Mammary epithelial cell (primary cell): ENCODE measurements around the gene ATP11C.

ENCODE experiments used
- EZH2 ChIP-seq: IDR thresholded peaks from 2 replicates; pipeline ENCODE4 v1.6.1; 2012; ENCODE audit warnings: low read length, inconsistent platforms, borderline replicate concordance
- TF ChIP-seq, protein P1 (sequence below), 2 donors: IDR thresholded peaks in 1 of 2; conservative IDR thresholded peaks in 1 of 2; 2 replicates each; pipeline ENCODE4 v1.5.1; 2011 to 2012; ENCODE audit warnings: inconsistent platforms in 2 of 2, low read length in 2 of 2, mild to moderate bottlenecking in 2 of 2, control low read depth in 1 of 2, low read depth in 1 of 2; ENCODE audit not compliant: insufficient read depth in 1 of 2; ENCODE audit errors: extremely low read depth in 1 of 2

DNA sequence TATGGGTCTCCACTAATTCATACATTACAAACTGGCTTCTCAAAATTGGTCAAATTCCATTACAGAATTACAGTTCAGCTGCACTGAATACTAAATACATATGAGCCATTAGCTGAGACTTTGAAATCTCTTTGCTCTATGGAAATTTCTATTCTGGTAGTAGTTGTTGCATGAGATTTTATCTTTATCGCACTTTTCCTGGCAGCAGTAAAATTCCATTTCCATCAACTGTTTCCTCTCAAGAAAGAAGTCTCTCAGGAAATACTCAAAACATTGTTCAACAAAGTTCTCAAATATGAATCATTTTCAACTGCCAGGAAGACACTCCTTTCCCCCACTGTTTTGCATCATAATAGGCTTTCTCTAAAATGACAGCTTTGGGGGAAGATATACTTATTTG is 51.3 kb downstream of the ATP11C start:
- no peak for TF ChIP-seq EZH2
- TF ChIP-seq, protein P1, sequence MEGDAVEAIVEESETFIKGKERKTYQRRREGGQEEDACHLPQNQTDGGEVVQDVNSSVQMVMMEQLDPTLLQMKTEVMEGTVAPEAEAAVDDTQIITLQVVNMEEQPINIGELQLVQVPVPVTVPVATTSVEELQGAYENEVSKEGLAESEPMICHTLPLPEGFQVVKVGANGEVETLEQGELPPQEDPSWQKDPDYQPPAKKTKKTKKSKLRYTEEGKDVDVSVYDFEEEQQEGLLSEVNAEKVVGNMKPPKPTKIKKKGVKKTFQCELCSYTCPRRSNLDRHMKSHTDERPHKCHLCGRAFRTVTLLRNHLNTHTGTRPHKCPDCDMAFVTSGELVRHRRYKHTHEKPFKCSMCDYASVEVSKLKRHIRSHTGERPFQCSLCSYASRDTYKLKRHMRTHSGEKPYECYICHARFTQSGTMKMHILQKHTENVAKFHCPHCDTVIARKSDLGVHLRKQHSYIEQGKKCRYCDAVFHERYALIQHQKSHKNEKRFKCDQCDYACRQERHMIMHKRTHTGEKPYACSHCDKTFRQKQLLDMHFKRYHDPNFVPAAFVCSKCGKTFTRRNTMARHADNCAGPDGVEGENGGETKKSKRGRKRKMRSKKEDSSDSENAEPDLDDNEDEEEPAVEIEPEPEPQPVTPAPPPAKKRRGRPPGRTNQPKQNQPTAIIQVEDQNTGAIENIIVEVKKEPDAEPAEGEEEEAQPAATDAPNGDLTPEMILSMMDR (conservative IDR thresholded peaks at IDR 0.05 in 1 of 2, IDR thresholded peaks at IDR 0.05 in 1 of 2; ENCODE audit: extremely low read depth in 1 of 2, insufficient read depth in 1 of 2, low read depth in 1 of 2, low read length in 2 of 2), result no peak
